K562 (cell line): ENCODE data around the gene TSHR. TPM values are rescaled to one million over a fixed set of nuclear protein-coding genes. Genes with fewer than 3 reads are reported as not detected.

Source experiments
- ATAC-seq: fragments of 200-7000 bp; cut with Tn5 transposase; 3 replicates; pipeline ENCODE4 v1.9.1; 2020; ENCODE audit warnings: moderate library complexity
- BruUV-seq: library from RNA; stranded (reverse); fragments of 400-500 nt; replicated peaks from 2 replicates; lab custom pipeline; 2021; lab: Mats Ljungman, UMichigan
- CTCF ChIA-PET: fragments of 300-600 bp; formaldehyde crosslinking; extraction: SDS; loops from one replicate; lab custom pipeline; 2021; ENCODE audit warnings: low intra/inter-chr PET ratio; lab: Yijun Ruan, JAX
- POLR2A ChIA-PET: fragments of 300-600, 350-650 bp; sonication (Branson Sonifier 250); formaldehyde crosslinking; extraction: SDS; loops from one replicate; lab custom pipeline; 2021; ENCODE audit warnings: antibody characterized with exemption, inconsistent platforms; lab: Yijun Ruan, JAX
- DNase-seq, 4 experiments: peaks; one replicate each; pipeline versions ENCODE4 v3.0.0 to v3.0.0-alpha.2; 2011 to 2018; ENCODE audit warnings: low spot score in 3 of 4, mixed read lengths in 3 of 4; ENCODE audit errors: extremely low read depth in 1 of 4
- FAIRE-seq: peaks from 2 replicates; lab custom pipeline; 2011; peaks lifted over from hg19 to GRCh38; lab: Jason Lieb, UNC
- H2AFZ ChIP-seq: 2 replicates; pipeline ENCODE4 v1.6.0; 2011; ENCODE audit warnings: low read depth, low read length, control low read depth, inconsistent platforms
- H3K27ac ChIP-seq: fragments of 200-600 bp; 3 replicates; pipeline ENCODE4 v1.8.0; 2011; ENCODE audit warnings: low read depth, mild to moderate bottlenecking, control low read depth, inconsistent platforms, low read length, moderate library complexity, mixed read lengths; ENCODE audit errors: extremely low read depth
- H3K27me3 ChIP-seq, 2 experiments: fragments of 300-600 bp in 1 of 2; 2 replicates in 1 of 2; 3 replicates in 1 of 2; pipeline versions ENCODE4 v1.6.0 to v1.8.0; 2011; ENCODE audit warnings: inconsistent platforms in 2 of 2, low read length in 2 of 2, mild to moderate bottlenecking in 1 of 2, mixed read lengths in 1 of 2, moderate library complexity in 1 of 2; ENCODE audit not compliant: control insufficient read depth in 2 of 2, insufficient read depth in 2 of 2
- H3K36me3 ChIP-seq: fragments of 300-600 bp; 3 replicates; pipeline ENCODE4 v1.8.0; 2011; ENCODE audit warnings: mild to moderate bottlenecking, low read length, inconsistent platforms; ENCODE audit not compliant: control insufficient read depth, insufficient read depth
- H3K4me1 ChIP-seq, 2 experiments: fragments of 200-600 bp in 1 of 2; replicated peaks in 1 of 2; 2 replicates in 1 of 2; 3 replicates in 1 of 2; pipeline versions ENCODE4 v1.5.1 to v1.8.0; 2011; ENCODE audit warnings: inconsistent platforms in 2 of 2, low read length in 2 of 2, mild to moderate bottlenecking in 1 of 2, mixed read lengths in 1 of 2, moderate library complexity in 1 of 2; ENCODE audit not compliant: control insufficient read depth in 2 of 2, insufficient read depth in 2 of 2
- H3K4me2 ChIP-seq: 2 replicates; pipeline ENCODE4 v1.6.1; 2011; ENCODE audit warnings: low read length, control low read depth, inconsistent platforms, mixed read lengths; ENCODE audit not compliant: insufficient read depth
- H3K4me3 ChIP-seq: fragments of 200-600 bp; sonication (generic), shearing (Covaris generic); 2 replicates; pipeline ENCODE4 v1.5.1; 2016; ENCODE audit warnings: control low read depth, inconsistent platforms
- H3K79me2 ChIP-seq: fragments of 200-600 bp; 3 replicates; pipeline ENCODE4 v1.8.0; 2011; ENCODE audit warnings: low read length, inconsistent platforms; ENCODE audit not compliant: control insufficient read depth, insufficient read depth
- H3K9ac ChIP-seq, 2 experiments: 2 replicates each; pipeline versions ENCODE4 v1.6.0 to v1.6.1; 2011; ENCODE audit warnings: low read depth in 2 of 2, low read length in 2 of 2, control low read depth in 1 of 2, inconsistent platforms in 1 of 2, mild to moderate bottlenecking in 1 of 2, mixed read lengths in 1 of 2; ENCODE audit not compliant: insufficient read depth in 1 of 2
- H3K9me1 ChIP-seq: one replicate; pipeline ENCODE4 v1.6.0; 2011; ENCODE audit warnings: inconsistent platforms, mild to moderate bottlenecking, low read length, moderate library complexity; ENCODE audit not compliant: control insufficient read depth, insufficient read depth
- H3K9me3 ChIP-seq: replicated peaks from 2 replicates; pipeline ENCODE4 v1.5.1; 2011; ENCODE audit warnings: low read depth, low read length, inconsistent platforms; ENCODE audit not compliant: control insufficient read depth, insufficient read depth
- H4K20me1 ChIP-seq: replicated peaks from 2 replicates; pipeline ENCODE4 v1.6.1; 2011; ENCODE audit warnings: low read length, inconsistent platforms, mixed read lengths; ENCODE audit not compliant: control insufficient read depth, insufficient read depth
- ATF3 ChIP-seq, 2 experiments: fragments of 450-650 bp in 1 of 2; sonication (generic) in 1 of 2; formaldehyde crosslinking in 1 of 2; IDR thresholded peaks in 1 of 2; conservative IDR thresholded peaks in 1 of 2; 2 replicates each; pipeline versions ENCODE4 v1.6.1 to v1.8.1; 2016 to 2023; ENCODE audit warnings: mild to moderate bottlenecking in 2 of 2, moderate library complexity in 2 of 2, inconsistent platforms in 1 of 2, missing genetic modification reagents in 1 of 2
- CEBPB ChIP-seq: fragments of 450-650 bp; IDR thresholded peaks from 2 replicates; pipeline ENCODE4 v1.6.1; 2016; ENCODE audit warnings: missing genetic modification characterization, missing compliant biosample characterization
- CEBPG ChIP-seq, 3 experiments: fragments of 200-800 bp in 1 of 3; sonication (Bioruptor generic) in 1 of 3; sonication (generic) in 1 of 3; formaldehyde crosslinking in 1 of 3; IDR thresholded peaks in 2 of 3; conservative IDR thresholded peaks in 1 of 3; 2 replicates each; pipeline versions ENCODE4 v1.6.1 to v1.8.0; 2016 to 2022; ENCODE audit warnings: missing compliant biosample characterization in 2 of 3, missing genetic modification characterization in 2 of 3, mild to moderate bottlenecking in 1 of 3, missing genetic modification reagents in 1 of 3
- EHMT2 ChIP-seq: fragments of 450-650 bp; IDR thresholded peaks from 2 replicates; pipeline ENCODE4 v1.6.1; 2018; ENCODE audit warnings: antibody characterized with exemption
- FOS ChIP-seq: IDR thresholded peaks from 3 replicates; pipeline ENCODE4 v1.6.1; 2011; ENCODE audit not compliant: insufficient read length; ENCODE audit errors: extremely low read depth
- HDGF ChIP-seq: fragments of 450-650 bp; IDR thresholded peaks from 2 replicates; pipeline ENCODE4 v1.6.1; 2016
- HNRNPL ChIP-seq: fragments of 200-400 bp; formaldehyde crosslinking; IDR thresholded peaks from 2 replicates; pipeline ENCODE4 v1.6.1; 2017; ENCODE audit warnings: low read depth, mild to moderate bottlenecking, low read length
- MYC ChIP-seq, 2 experiments: fragments of 250-450 bp in 1 of 2; sonication (Bioruptor Pico) in 1 of 2; IDR thresholded peaks; 2 replicates each; pipeline versions ENCODE4 v1.5.1 to v1.6.1; 2012 to 2021; ENCODE audit warnings: low read depth in 2 of 2, borderline replicate concordance in 1 of 2, improper control_type of control experiment in 1 of 2, low read length in 1 of 2, mild to moderate bottlenecking in 1 of 2, moderate library complexity in 1 of 2
- SRSF3 ChIP-seq: fragments of 200-400 bp; formaldehyde crosslinking; IDR thresholded peaks from 2 replicates; pipeline ENCODE4 v1.6.1; 2016; ENCODE audit warnings: mild to moderate bottlenecking, low read length, moderate library complexity; ENCODE audit not compliant: insufficient read depth
- TCF3 ChIP-seq: sonication (generic); formaldehyde crosslinking; IDR thresholded peaks from 2 replicates; pipeline ENCODE4 v1.4.0; 2020; ENCODE audit warnings: mild to moderate bottlenecking, missing genetic modification reagents
- TGIF2 ChIP-seq: sonication (generic); formaldehyde crosslinking; IDR thresholded peaks from 2 replicates; pipeline ENCODE4 v1.8.1; 2022; ENCODE audit warnings: mild to moderate bottlenecking, missing genetic modification reagents, moderate library complexity
- ZNF282 ChIP-seq: sonication (generic); formaldehyde crosslinking; IDR thresholded peaks from 2 replicates; pipeline ENCODE4 v1.8.1; 2023; ENCODE audit warnings: missing genetic modification reagents
- WGBS: fragments of 100-300 bp; shearing (Covaris generic); methylation state at CpG from one replicate; pipeline ENCODE4 v1.1.6; 2016; ENCODE audit warnings: low coverage, mixed read lengths; ENCODE audit not compliant: insufficient coverage; ENCODE audit errors: missing lambda C conversion rate; 5-methylcytosine and 5-hydroxymethylcytosine counted together
- in situ Hi-C: fragments of 300-500 bp; cut with MboI; formaldehyde crosslinking; loops from 4 replicates; pipeline ENCODE4 v1.15.0; 2018; ENCODE audit warnings: inconsistent platforms, mixed read lengths
- intact Hi-C: fragments of 100-400 bp; cut with micrococcal nuclease; formaldehyde crosslinking; loops from 2 replicates; pipeline ENCODE4 v1.14.2; 2022
- polyA plus RNA-seq, 8 experiments: library from polyadenylated mRNA; depleted of rRNA in 4 of 8; stranded (reverse) in 5 of 8; unstranded in 3 of 8; fragments of >200 nt; fragmentation: Nextera tagmentation in 2 of 8; fragmentation: Illumina TruSeq in 1 of 8; extraction: Ambion mirVana in 2 of 8; extraction: Trizol in 1 of 8; gene quantifications; 2 replicates each; pipeline versions ENCODE4 v1.2.1 to v1.2.3, GENCODE V29; 2011 to 2014; ENCODE audit warnings: inconsistent platforms in 1 of 8, missing spikeins in 1 of 8
- total RNA-seq, 7 experiments: library from RNA; depleted of rRNA in 6 of 7; stranded (reverse); fragments of >200 nt in 6 of 7; fragmentation: Illumina TruSeq in 2 of 7; extraction: Trizol in 2 of 7; gene quantifications; 2 replicates each; pipeline versions ENCODE4 v1.2.1 to v1.2.3, GENCODE V29; 2011 to 2021; ENCODE audit warnings: low replicate concordance in 1 of 7

The TSHR gene
- total and polyA plus RNA-seq, 9 of the 15 experiments (the other 6 are each of a cell fraction or from before 2014, with no cell fraction given) = 0.01 to 0.10 TPM; not detected in 7

GRCh38 chr14:81165188-81165587, 209.8 kb downstream of the TSHR start:
- BruUV-seq = no TSS peak
- H3K27ac ChIP-seq = no peak overlapping the region
- ATAC-seq (no peak), FAIRE-seq (no peak), DNase-seq (no peak)
- no peaks in the 10 kb centered on the region for H3K9me1 ChIP-seq
- peak overlapping the region; percentile 76; the same call in 1 of the 2 replicates for H2AFZ ChIP-seq
- H4K20me1 ChIP-seq = no peaks in the 10 kb centered on the region
- no peak overlapping the region for H3K4me3 ChIP-seq
- no peak overlapping the region for H3K9ac ChIP-seq
- ChIA-PET CTCF (no interaction called here), POLR2A (no interaction called here)
- no peaks in the 10 kb centered on the region for H3K27me3 ChIP-seq
- H3K4me1 ChIP-seq = peaks cover 6 to 22% of the 10 kb centered on the region in 2 experiments
- H3K36me3 ChIP-seq = no peaks in the 10 kb centered on the region
- in situ Hi-C loops (no loop called here), intact Hi-C loops (loop anchor here (2.0 kb wide), 1 partner anchor 168 kb away; no protein-coding TSS in a partner anchor)
- no peaks in the 10 kb centered on the region for H3K9me3 ChIP-seq
- H3K4me2 ChIP-seq = no peak overlapping the region
- H3K79me2 ChIP-seq = no peaks in the 10 kb centered on the region
- no peak for TF ChIP-seq CEBPG (CRISPR knock-in tag; IDR thresholded peaks at IDR 0.05)
- peak; percentile 35 to 44; a peak in 1 of 4 replicates for TF ChIP-seq CEBPG (tag; conservative IDR thresholded peaks at IDR 0.05 in 1 of 2, IDR thresholded peaks at IDR 0.05 in 1 of 2)
- no peak for TF ChIP-seq MYC (IDR thresholded peaks at IDR 0.05; ENCODE audit: low read depth, low read length)
- TF ChIP-seq MYC (CRISPR knock-in tag; IDR thresholded peaks at IDR 0.05; ENCODE audit: borderline replicate concordance, low read depth) = no peak
- no peak for TF ChIP-seq TGIF2 (CRISPR knock-in tag)
- TF ChIP-seq HDGF = no peak
- TF ChIP-seq FOS = no peak
- TF ChIP-seq ATF3 (IDR thresholded peaks at IDR 0.05) = no peak
- no peak for TF ChIP-seq ATF3 (CRISPR knock-in tag; conservative IDR thresholded peaks at IDR 0.05)
- TF ChIP-seq CEBPB (tag) = peak; percentile 47
- TF ChIP-seq ZNF282 (CRISPR knock-in tag) = no peak
- TF ChIP-seq SRSF3 = no peak
- TF ChIP-seq EHMT2 = no peak
- no peak for TF ChIP-seq HNRNPL
- no peak for TF ChIP-seq TCF3 (CRISPR knock-in tag)
- WGBS = 15% methylated on average over 4 of the region's 4 CpGs
